ENCODE data around the gene HNRNPL. TPM values are rescaled to one million over a fixed set of nuclear protein-coding genes. Genes with fewer than 3 reads are reported as not detected.
"Not testable (repeated sequence)": the region's sequence is repeated elsewhere in the genome, so short reads cannot be mapped to it uniquely, and the experiment has no call there.

Gene HNRNPL
- total RNA-seq, 4 donors from 2014 or later: 170 to 205 (median 179) TPM

- H3K4me3 ChIP-seq: no peak overlapping the region
- peak overlapping the region in 3 of 4 donors; percentile 79 to 97 (median 95) for H3K27ac ChIP-seq
- H3K36me3 ChIP-seq: peaks cover 0 to 31% (median 0%) of the 10 kb centered on the region in 3 donors
- TF ChIP-seq CTCF (IDR thresholded peaks at IDR 0.05): no peak
- TF ChIP-seq POLR2A (IDR thresholded peaks at IDR 0.05): no peak
- no peak for TF ChIP-seq EP300 (IDR thresholded peaks at IDR 0.05)
- DNase-seq (ENCODE audit: low spot score in 2 of 2): no peak
- no peaks in the 10 kb centered on the region for H3K9me3 ChIP-seq
- H3K4me1 ChIP-seq: peaks cover 0 to 39% (median 16%) of the 10 kb centered on the region in 4 donors
- WGBS, 2 donors: 70% methylated on average over 4 of the region's 4 CpGs
- H3K27me3 ChIP-seq: no peaks in the 10 kb centered on the region
These were observed 19.6 kb downstream of the HNRNPL start for GRCh38 chr19:38830039-38830733.

DNA sequence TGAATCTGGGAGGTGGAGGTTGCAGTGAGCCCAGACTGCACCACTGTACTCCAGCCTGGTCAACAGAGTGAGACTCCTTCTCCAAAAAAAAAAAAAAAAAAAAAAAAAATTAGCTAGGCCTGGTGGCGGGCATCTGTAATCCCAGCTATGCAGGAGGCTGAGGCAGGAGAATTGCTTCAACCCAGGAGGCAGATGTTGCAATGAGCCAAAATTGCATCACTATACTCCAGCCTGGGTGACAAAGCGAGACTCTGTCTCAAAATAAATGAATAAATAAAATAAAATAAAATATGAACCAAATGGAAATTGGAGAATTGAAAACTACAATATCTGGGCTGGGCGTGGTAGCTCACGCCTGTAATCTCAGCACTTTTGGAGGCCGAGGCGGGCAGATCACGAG is 20.6 kb downstream of the HNRNPL start:
- H3K27ac ChIP-seq; H3K9me3 ChIP-seq; DNase-seq (ENCODE audit: low spot score in 2 of 2); H3K27me3 ChIP-seq; H3K4me3 ChIP-seq: not testable (repeated sequence)
- Histone ChIP-seq H3K36me3 (peaks cover 0 to 31% (median 0%) of the 10 kb centered on the region in 3 donors), H3K4me1 (peaks cover 0 to 39% (median 16%) of the 10 kb centered on the region in 4 donors)
- 89 to 93% methylated on average over 7 of the region's 7 CpGs for WGBS, 2 donors

DNA sequence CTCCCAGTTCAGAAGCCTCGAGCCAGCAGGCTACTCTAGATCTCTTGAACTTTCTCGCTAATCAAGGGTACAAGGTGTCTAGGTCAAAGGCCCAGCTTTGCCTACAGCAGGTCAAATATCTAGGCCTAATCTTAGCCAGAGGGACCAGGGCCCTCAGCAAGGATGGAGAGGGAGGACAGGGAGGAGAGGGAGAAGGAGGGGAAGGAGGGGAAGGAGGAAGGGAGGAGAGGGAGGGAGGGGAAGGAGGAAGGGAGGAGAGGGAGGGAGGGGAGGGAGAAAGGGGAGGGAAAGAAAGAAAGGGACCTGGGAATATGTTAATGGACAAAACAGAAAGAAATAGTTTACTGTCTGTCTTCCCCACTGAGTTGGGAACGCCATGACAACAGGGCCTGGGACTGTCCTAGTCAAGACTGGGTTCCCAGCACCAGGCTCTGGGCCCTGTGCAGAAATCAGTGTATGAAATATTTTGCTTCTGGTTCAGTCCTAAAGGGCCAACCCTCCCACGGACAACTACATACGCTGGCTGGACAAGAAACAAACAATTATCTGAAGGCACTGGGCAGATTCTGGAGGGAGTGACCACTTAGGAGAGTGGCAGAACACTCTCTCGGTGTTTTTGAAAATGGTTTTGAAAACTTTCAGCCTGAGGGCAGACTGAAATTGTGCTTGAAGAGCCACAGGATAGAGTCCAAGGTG is 22.8 kb downstream of the HNRNPL start:
- Histone ChIP-seq H3K27me3 (no peaks in the 10 kb centered on the region), H3K36me3 (peaks cover 0 to 49% (median 0%) of the 10 kb centered on the region in 3 donors), H3K27ac (peak overlapping the region in 3 of 4 donors; percentile 6 to 64 (median 52)), H3K9me3 (no peaks in the 10 kb centered on the region), H3K4me3 (no peak overlapping the region), H3K4me1 (peaks cover 0 to 33% (median 7%) of the 10 kb centered on the region in 4 donors)
- TF ChIP-seq POLR2A (IDR thresholded peaks at IDR 0.05) (no peak), EP300 (IDR thresholded peaks at IDR 0.05) (no peak), CTCF (IDR thresholded peaks at IDR 0.05) (no peak)
- WGBS, 2 donors: 31 to 34% methylated on average over 6 of the region's 6 CpGs
- DNase-seq (ENCODE audit: low spot score in 2 of 2): no peak

DNA sequence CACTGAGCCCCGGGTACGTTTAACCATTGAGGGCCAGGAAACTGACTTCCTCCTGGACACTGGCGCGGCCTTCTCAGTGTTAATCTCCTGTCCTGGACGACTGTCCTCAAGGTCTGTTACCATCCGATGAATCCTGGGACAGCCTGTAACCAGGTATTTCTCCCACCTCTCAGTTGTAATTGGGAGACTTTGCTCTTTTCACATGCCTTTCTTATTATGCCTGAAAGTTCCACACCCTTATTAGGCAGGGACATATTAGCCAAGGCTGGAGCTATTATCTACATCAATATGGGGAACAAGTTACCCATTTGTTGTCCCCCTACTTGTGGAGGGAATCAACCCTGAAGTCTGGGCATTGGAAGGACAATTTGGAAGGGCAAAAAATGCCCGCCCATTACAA is 23.9 kb downstream of the HNRNPL start:
- not testable (repeated sequence) for DNase-seq (ENCODE audit: low spot score in 2 of 2); H3K4me3 ChIP-seq; H3K27me3 ChIP-seq; H3K9me3 ChIP-seq; H3K27ac ChIP-seq
- Histone ChIP-seq H3K36me3 (peaks cover 0 to 60% (median 0%) of the 10 kb centered on the region in 3 donors), H3K4me1 (peaks cover 0 to 30% (median 6%) of the 10 kb centered on the region in 4 donors)
- WGBS, 2 donors: 83 to 86% methylated on average over 7 of the region's 7 CpGs

DNA sequence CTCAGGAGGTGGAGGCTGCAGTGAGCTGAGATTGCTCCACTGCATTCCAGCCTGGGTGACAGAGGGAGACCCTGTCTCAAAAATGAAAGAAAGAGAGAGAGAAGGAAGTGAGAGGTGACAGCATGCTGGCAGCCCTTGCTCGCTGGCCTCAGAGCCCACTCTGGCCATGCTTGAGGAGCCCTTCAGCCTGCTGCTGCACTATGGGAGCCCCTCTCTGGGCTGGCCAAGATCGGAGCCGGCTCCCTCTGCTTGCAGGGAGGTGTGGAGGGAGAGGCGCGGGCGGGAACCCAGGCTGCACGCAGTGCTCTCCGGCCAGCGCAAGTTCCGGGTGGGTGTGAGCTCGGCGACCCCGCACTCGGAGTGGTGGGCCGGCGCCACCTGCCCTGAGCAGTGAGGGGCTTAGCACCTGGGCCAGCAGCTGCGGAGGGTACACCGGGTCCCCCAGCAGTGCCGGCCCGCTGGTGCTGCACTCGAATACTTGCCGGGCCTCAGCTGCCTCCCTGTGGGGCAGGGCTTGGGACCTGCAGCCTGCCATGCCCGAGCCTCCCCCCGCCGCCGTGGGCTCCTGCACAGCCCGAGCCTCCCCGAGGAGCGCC is 28.5 kb downstream of the HNRNPL start:
- H3K36me3 ChIP-seq: peaks cover 0 to 78% (median 9%) of the 10 kb centered on the region in 3 donors
- 98 to 99% methylated on average over 10 to 22 of the region's 29 CpGs for WGBS, 2 donors
- H3K4me1 ChIP-seq; H3K9me3 ChIP-seq; DNase-seq (ENCODE audit: low spot score in 2 of 2); H3K27me3 ChIP-seq; H3K27ac ChIP-seq; H3K4me3 ChIP-seq: not testable (repeated sequence)

DNA sequence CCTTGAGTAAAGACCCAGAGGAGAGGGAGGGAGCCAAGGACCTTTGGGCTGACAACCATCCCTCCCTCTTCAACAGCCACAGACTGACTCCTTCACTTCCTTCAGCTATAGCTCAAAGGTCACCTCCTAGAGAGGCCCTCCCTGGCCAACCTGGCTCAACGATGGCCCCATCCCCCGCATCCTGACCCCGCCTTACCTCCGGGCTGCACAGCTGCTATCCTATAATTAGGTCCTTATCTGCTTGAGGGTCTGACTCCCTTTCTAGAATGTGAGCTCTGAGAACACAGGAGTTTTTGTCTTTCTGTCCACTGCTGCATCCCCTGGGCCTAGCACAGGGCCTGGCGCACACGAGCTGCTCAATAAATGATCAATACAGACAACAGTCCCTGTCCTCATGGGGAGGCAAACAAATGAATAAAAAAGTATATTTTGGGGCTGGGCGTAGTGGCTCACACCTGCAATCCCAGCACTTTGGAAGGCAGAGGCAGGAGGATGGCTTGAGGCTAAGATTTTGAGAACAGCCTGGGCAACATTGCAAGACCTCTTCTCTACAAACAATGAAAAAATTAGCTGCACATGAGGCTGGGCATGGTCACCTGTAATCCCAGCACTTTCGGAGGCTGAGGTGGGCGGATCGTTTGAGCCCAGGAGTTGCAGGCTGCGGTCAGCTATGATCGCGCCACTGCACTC is 30.4 kb downstream of the HNRNPL start:
- no peak for TF ChIP-seq POLR2A (IDR thresholded peaks at IDR 0.05)
- TF ChIP-seq CTCF (IDR thresholded peaks at IDR 0.05): no peak
- no peak for TF ChIP-seq EP300 (IDR thresholded peaks at IDR 0.05)
- DNase-seq (ENCODE audit: low spot score in 2 of 2): no peak
- Histone ChIP-seq H3K27me3 (no peaks in the 10 kb centered on the region), H3K36me3 (peaks cover 0 to 85% (median 22%) of the 10 kb centered on the region in 3 donors), H3K9me3 (no peaks in the 10 kb centered on the region), H3K4me1 (no peaks in the 10 kb centered on the region), H3K27ac (peak overlapping the region in 1 of 4 donors; percentile 59), H3K4me3 (no peak overlapping the region)
- WGBS, 2 donors: 84 to 85% methylated on average over 13 of the region's 13 CpGs

Measured in tibial nerve (tissue), 4 donors.